Measurements from ENCODE around the gene RBM24.

- TF ChIP-seq POLR2A (IDR thresholded peaks at IDR 0.05) = no peak
- TF ChIP-seq, protein P1, sequence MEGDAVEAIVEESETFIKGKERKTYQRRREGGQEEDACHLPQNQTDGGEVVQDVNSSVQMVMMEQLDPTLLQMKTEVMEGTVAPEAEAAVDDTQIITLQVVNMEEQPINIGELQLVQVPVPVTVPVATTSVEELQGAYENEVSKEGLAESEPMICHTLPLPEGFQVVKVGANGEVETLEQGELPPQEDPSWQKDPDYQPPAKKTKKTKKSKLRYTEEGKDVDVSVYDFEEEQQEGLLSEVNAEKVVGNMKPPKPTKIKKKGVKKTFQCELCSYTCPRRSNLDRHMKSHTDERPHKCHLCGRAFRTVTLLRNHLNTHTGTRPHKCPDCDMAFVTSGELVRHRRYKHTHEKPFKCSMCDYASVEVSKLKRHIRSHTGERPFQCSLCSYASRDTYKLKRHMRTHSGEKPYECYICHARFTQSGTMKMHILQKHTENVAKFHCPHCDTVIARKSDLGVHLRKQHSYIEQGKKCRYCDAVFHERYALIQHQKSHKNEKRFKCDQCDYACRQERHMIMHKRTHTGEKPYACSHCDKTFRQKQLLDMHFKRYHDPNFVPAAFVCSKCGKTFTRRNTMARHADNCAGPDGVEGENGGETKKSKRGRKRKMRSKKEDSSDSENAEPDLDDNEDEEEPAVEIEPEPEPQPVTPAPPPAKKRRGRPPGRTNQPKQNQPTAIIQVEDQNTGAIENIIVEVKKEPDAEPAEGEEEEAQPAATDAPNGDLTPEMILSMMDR (IDR thresholded peaks at IDR 0.05) = no peak
Measured at GRCh38 chr6:17336425-17336824, 55.3 kb downstream of the RBM24 start.
